NB4 (cell line): ENCODE data around the gene MARS1.

Experiments used
- CTCF ChIP-seq: IDR thresholded peaks from one replicate; pipeline ENCODE4 v1.5.1; 2012; ENCODE audit warnings: low read depth, low read length
- POLR2A ChIP-seq: IDR thresholded peaks from 2 replicates; pipeline ENCODE4 v1.6.1; 2011; ENCODE audit warnings: mild to moderate bottlenecking; ENCODE audit not compliant: insufficient read length; ENCODE audit errors: extremely low read depth

GRCh38 chr12:57554897-57555296 lies 67.0 kb downstream of the MARS1 start:
- TF ChIP-seq POLR2A (no peak), CTCF (no peak)
